ENCODE data around the gene NR3C2. TPM values are rescaled to one million over a fixed set of nuclear protein-coding genes. Genes with fewer than 3 reads are reported as not detected.

Gene NR3C2
- total RNA-seq, 2 donors from 2014 or later, result 0.44 to 0.82 TPM

- Mint-ChIP-seq H3K27me3 (ENCODE audit: insufficient read depth) (peaks cover 6% of the 10 kb centered on the region), H3K4me3 (no peak overlapping the region), H3K36me3 (ENCODE audit: low read depth) (no peaks in the 10 kb centered on the region), H3K27ac (no peak overlapping the region), H3K4me1 (peaks cover 26% of the 10 kb centered on the region), H3K9me3 (no peaks in the 10 kb centered on the region)
- no peak for DNase-seq
- no peak overlapping the region for H3K4me3 ChIP-seq (ENCODE audit: low read length)
- no peaks in the 10 kb centered on the region for H3K27me3 ChIP-seq (ENCODE audit: control insufficient read depth, insufficient read depth, low read length, poor library complexity, severe bottlenecking)
- no peaks in the 10 kb centered on the region for H3K9me3 ChIP-seq (ENCODE audit: control insufficient read depth, low read length)
- H3K9ac ChIP-seq (ENCODE audit: extremely low read depth, low read length, poor library complexity, severe bottlenecking), result no peak overlapping the region
- 96 to 98% methylated on average over 2 of the region's 2 CpGs for whole genome bisulfite sequencing, 2 experiments (ENCODE audit: insufficient coverage in 1 of 2, insufficient read length in 1 of 2)
- peaks cover 10% of the 10 kb centered on the region for H3K4me1 ChIP-seq (ENCODE audit: control insufficient read depth, insufficient read depth, low read length)
- no peak for TF ChIP-seq CTCF (conservative IDR thresholded peaks at IDR 0.05)
- no peak overlapping the region for H3K27ac ChIP-seq (ENCODE audit: low read depth, low read length)
- no peaks in the 10 kb centered on the region for H3K36me3 ChIP-seq (ENCODE audit: control insufficient read depth, insufficient read depth, low read length)
Measured at GRCh38 chr4:148164557-148164956, 277.7 kb downstream of the NR3C2 start.

GRCh38 chr4:148162991-148163390, 279.2 kb downstream of the NR3C2 start:
- Histone ChIP-seq H3K36me3 (ENCODE audit: control insufficient read depth, insufficient read depth, low read length) (no peaks in the 10 kb centered on the region), H3K9me3 (ENCODE audit: control insufficient read depth, low read length) (no peaks in the 10 kb centered on the region), H3K9ac (ENCODE audit: extremely low read depth, low read length, poor library complexity, severe bottlenecking) (no peak overlapping the region), H3K27me3 (ENCODE audit: control insufficient read depth, insufficient read depth, low read length, poor library complexity, severe bottlenecking) (no peaks in the 10 kb centered on the region), H3K4me1 (ENCODE audit: control insufficient read depth, insufficient read depth, low read length) (peaks cover 10% of the 10 kb centered on the region), H3K27ac (ENCODE audit: low read depth, low read length) (no peak overlapping the region), H3K4me3 (ENCODE audit: low read length) (peak overlapping the region; percentile 66)
- H3K27me3 Mint-ChIP-seq (ENCODE audit: insufficient read depth), result peaks cover 6% of the 10 kb centered on the region
- no peaks in the 10 kb centered on the region for H3K9me3 Mint-ChIP-seq
- TF ChIP-seq CTCF (conservative IDR thresholded peaks at IDR 0.05), result no peak
- no peak overlapping the region for H3K27ac Mint-ChIP-seq
- no peaks in the 10 kb centered on the region for H3K36me3 Mint-ChIP-seq (ENCODE audit: low read depth)
- no peak overlapping the region for H3K4me3 Mint-ChIP-seq
- H3K4me1 Mint-ChIP-seq, result peaks cover 26% of the 10 kb centered on the region
- WGBS, 2 experiments (ENCODE audit: insufficient coverage in 1 of 2, insufficient read length in 1 of 2), result 53% methylated on average over 1 of the region's 1 CpG; no CpG with 5 or more reads in 1 of the 2 experiments
- DNase-seq, result no peak

- no peaks in the 10 kb centered on the region for H3K36me3 Mint-ChIP-seq (ENCODE audit: low read depth)
- no peak for TF ChIP-seq CTCF (conservative IDR thresholded peaks at IDR 0.05)
- H3K4me1 Mint-ChIP-seq, result peaks cover 26% of the 10 kb centered on the region
- H3K27me3 Mint-ChIP-seq (ENCODE audit: insufficient read depth), result peaks cover 6% of the 10 kb centered on the region
- no peaks in the 10 kb centered on the region for H3K9me3 Mint-ChIP-seq
- no peak overlapping the region for H3K4me3 Mint-ChIP-seq
- Histone ChIP-seq H3K27me3 (ENCODE audit: control insufficient read depth, insufficient read depth, low read length, poor library complexity, severe bottlenecking) (no peaks in the 10 kb centered on the region), H3K9ac (ENCODE audit: extremely low read depth, low read length, poor library complexity, severe bottlenecking) (no peak overlapping the region), H3K27ac (ENCODE audit: low read depth, low read length) (no peak overlapping the region), H3K4me1 (ENCODE audit: control insufficient read depth, insufficient read depth, low read length) (peaks cover 10% of the 10 kb centered on the region), H3K4me3 (ENCODE audit: low read length) (no peak overlapping the region), H3K9me3 (ENCODE audit: control insufficient read depth, low read length) (no peaks in the 10 kb centered on the region), H3K36me3 (ENCODE audit: control insufficient read depth, insufficient read depth, low read length) (no peaks in the 10 kb centered on the region)
- no peak for DNase-seq
- no peak overlapping the region for H3K27ac Mint-ChIP-seq
- WGBS, 2 experiments (ENCODE audit: insufficient coverage in 1 of 2, insufficient read length in 1 of 2), result 93% methylated on average over 5 of the region's 5 CpGs; no CpG with 5 or more reads in 1 of the 2 experiments
Measured at GRCh38 chr4:148162519-148162918, 279.7 kb downstream of the NR3C2 start.
